Tongue (tissue), 2 donors: Measurements from ENCODE around the gene KLF9. TPM values are rescaled to one million over a fixed set of nuclear protein-coding genes. Genes with fewer than 3 reads are reported as not detected.

ENCODE experiments used
- DNase-seq: peaks from one replicate; pipeline ENCODE4 v3.0.0-alpha.2; 2015
- total RNA-seq: library from RNA; depleted of rRNA; stranded (reverse); fragments of >200 nt; gene quantifications from one replicate; pipeline ENCODE4 v1.2.3, GENCODE V29; 2014

KLF9 gene
- 48.3 TPM for total RNA-seq

DNA sequence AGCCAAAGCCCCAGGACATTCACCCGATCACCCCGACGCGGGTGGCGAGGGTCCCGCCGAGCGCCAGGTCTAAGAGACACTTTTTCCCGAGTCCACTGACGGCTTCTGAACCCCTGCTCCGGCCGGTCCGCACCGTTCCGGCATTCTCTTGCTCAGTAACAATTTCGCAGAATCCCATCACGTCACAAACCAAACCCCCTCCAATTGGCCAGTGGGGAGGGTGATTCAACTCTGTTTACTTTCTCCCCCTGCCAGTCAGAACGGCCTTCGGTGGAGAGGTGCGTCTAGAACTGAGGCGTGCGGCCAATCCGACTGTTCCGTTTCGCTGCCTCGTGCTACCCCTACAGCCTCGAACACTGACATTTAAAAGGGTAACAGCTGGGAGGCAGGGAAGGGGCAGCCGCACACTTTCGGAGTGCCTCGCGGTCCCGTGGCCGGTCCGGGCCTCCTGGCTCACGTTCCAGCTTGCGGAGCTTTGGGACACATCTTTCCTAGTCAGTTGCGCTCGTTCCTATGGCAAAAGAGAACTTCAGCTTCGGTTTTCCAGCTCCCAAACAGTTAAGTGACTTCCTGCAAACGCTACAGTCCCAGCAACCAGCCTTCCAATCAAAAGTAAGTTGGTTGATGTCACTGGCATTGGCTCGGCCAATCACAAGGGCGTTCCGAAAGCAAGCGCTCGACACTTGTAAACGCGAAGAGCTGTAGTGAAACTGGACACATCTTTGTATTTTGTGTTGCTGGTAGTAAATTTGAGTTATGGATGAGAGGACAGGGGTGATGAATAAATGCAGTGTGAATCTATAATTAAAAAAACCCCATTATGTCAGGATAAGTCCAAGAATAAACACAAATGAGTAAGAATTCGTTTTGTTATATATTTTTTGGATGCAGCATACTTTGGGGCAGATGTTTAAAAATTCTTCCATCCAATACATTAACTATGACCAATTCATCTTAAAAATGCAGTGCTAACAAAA lies at the start of gene KLF9:
KLF9 (minus strand) TSS at position 859 of the 977 bp plus-strand sequence. CDS start 1,294 bp downstream, outside the sequence.
- DNase-seq, result peak; percentile 97

DNA sequence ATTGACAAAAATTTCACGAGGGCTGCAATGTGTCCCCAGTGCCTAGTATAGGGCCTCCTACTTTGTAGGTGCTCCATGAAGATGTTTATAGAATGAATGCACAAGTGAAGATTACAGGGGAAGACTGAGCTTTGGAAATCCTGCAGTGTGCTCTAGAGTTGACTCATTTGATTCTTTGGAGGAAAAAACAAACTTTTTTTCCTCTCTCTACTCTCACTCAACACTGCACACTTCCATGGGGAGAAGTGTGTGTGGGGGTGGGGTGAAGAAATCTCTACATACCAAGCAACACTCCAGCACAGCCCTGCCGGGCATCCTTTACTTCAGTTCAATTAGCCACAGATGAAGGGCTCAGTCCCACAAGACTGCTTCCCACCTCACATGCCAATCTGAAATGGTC lies 49.4 kb upstream of the KLF9 start:
- no peak for DNase-seq

GRCh38 chr9:70462300-70462699 lies 47.8 kb upstream of the KLF9 start:
- no peak for DNase-seq

DNA sequence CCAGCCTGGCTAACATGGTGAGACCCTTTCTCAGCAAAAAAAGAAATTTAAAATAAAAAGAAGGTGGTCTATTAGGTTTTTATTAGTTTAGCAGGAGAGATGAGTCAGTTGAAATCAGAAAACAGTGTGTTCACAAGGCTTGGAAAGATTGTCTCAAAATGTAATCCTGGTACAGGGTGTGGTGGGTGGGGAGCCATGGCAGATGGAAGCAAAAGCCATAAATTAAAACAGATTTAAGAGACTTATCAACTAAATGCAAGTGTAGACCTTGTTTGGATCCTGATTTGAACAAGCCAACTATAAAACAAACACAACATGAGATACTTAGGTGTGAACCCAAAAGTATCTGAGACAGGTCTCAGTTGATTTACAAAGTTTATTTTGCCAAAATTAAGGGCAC lies 42.8 kb upstream of the KLF9 start:
- no peak for DNase-seq

- DNase-seq, result no peak
Measured at GRCh38 chr9:70455993-70456704, 41.7 kb upstream of the KLF9 start.

DNA sequence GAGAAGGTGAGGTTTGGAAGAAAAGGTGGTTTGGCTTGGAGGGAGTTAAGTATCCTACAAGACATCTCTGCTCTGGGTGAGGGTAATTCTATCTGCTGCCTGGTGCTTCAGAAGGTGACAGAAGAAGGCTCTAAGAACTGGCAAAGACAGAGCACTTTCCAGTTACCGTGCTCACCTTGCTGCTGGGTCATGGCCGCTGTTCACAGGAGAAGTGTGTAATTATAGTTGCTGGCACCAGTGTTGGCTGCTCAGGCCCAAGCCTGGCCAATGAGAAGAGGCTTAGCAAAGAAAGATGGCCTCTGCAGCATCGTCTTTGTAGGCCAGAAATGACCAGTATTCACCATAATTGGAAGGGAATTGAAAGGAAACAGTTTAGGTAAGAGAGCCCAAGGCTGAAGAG lies 37.9 kb upstream of the KLF9 start:
- DNase-seq, result no peak

GRCh38 chr9:70451765-70452164 lies 37.3 kb upstream of the KLF9 start:
- no peak for DNase-seq

DNA sequence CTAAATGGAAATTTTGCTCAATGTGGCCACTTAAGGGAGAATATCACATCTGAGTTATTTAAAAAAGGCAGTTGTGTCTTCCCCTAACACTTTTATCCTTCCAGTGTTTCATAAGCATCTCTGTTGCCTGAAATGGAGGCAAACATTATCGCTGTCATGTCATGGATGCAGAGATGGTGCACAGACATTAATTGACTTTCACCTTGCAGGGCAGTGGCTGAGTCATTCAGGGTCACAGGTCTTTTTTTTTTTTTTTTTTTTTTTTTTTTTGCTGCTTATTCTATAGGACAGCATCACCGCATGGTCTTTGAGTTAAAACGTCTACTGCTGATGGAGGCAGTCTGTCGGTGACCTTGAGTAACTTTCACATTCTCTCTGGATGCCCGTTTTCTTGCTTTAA lies 36.3 kb upstream of the KLF9 start:
- no peak for DNase-seq

DNA sequence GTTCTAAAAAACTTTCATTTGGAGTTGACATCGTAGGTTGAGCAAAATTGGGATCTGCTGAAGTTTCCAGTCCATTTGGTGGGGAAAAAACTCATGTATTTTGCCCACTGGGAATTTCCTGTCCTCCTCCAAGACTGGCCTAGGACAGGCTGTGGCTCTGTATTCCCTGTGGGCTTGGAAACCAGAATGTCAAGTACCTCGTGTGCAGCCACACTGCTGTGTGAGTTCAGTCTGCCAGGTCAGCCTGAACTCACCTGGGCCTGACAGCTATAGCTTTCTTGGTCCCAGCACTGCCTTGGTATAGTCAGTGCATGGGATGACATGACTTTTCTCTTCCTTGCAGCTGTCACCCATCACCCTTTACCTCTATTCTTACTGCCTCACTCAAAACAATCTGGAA lies 35.0 kb upstream of the KLF9 start:
- DNase-seq, result no peak

- no peak for DNase-seq
Measured at GRCh38 chr9:70448919-70449318, 34.5 kb upstream of the KLF9 start.

DNA sequence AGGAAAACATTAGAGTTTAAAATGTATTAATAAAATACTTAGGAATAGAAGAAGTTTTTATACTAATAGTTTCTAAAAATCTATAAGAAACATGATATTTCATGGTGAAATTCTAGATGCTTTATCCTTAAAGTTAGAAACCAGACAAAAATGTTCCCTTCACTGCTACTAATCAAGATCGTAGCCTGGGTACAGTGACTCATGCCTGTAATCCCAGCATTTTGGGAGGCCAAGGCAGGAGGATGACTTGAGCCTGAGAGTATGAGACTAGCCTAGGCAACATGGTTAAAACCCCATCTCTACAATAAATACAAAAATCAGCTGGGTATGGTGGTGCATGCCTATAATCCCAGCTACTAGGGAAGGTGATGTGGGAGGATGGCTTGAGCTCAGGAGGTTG lies 30.4 kb upstream of the KLF9 start:
- DNase-seq, result no peak

GRCh38 chr9:70442328-70442848 lies 27.9 kb upstream of the KLF9 start:
- no peak for DNase-seq

- no peak for DNase-seq
Measured at GRCh38 chr9:70441622-70442021, 27.2 kb upstream of the KLF9 start.

GRCh38 chr9:70439991-70440706 lies 25.7 kb upstream of the KLF9 start:
- no peak for DNase-seq

DNA sequence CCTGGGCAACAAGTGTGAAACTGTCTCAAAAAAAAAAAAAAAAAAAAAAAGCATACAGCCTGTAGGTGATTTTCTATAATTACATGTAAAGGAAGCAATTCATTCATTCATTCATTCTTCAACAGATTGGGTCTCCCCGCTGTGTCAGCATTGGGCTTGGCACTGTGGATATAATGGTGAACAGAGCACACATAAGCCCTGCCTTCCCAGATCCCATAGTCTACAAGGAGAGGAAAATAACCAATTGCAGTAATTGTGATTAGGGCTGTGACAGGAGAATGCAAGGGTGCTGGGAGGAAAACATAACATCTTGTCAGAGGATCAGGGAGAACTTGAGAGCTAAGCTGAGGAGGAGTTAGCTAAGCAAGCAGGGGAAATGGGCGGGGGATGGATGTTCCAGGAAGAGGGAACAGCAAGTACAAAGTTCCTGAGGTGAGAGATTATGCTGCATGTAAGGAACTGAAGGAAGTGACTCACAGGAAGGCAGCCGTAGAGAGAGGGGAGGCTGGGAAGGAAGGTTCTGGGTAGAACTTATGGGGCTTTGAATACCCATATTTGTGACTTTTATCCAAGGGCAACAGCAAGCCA lies 24.0 kb upstream of the KLF9 start:
- no peak for DNase-seq

GRCh38 chr9:70435948-70436347 lies 21.5 kb upstream of the KLF9 start:
- DNase-seq, result peak; percentile 64

- no peak for DNase-seq
Measured at GRCh38 chr9:70429899-70430298, 15.4 kb upstream of the KLF9 start.

DNA sequence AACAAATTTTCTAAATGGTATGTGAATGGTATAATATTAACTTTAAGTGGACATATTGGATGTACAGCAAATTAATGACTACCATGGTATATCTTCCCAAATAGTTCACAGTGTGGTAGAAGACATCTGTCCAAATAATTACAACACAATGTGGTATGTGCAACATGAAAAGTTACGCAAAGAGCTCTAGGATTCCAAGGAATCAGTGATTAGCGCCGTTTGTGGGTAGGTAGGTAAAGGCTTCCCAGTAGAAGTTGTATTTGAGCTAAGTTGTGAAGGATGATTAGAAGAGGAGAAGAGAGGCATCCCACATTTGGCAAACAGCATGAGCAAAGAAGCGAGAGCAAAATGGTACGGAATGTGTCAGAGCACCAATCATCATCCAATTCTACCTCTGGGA lies 14.3 kb upstream of the KLF9 start:
- no peak for DNase-seq

- DNase-seq, result no peak
Measured at GRCh38 chr9:70427161-70427945, 12.9 kb upstream of the KLF9 start.

DNA sequence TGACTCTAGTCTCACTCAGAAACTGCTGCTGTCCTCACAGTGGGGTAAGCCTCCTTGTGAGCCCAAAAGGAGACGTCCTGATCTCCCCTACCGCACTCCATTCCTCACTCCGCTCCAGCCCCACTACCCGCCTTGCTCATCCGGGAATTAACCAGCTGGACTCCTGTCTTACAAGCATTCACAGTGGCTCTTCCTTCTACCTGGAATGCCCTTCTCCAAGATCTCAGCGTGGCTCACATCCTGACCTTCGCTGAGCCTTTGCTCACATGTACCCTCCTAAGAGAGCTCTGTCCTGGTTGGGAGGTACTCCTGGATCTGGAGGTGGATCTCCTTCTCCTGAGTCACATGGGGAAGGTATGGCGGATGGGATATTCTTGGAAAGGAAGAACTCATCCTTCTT lies 10.7 kb upstream of the KLF9 start:
- no peak for DNase-seq

DNA sequence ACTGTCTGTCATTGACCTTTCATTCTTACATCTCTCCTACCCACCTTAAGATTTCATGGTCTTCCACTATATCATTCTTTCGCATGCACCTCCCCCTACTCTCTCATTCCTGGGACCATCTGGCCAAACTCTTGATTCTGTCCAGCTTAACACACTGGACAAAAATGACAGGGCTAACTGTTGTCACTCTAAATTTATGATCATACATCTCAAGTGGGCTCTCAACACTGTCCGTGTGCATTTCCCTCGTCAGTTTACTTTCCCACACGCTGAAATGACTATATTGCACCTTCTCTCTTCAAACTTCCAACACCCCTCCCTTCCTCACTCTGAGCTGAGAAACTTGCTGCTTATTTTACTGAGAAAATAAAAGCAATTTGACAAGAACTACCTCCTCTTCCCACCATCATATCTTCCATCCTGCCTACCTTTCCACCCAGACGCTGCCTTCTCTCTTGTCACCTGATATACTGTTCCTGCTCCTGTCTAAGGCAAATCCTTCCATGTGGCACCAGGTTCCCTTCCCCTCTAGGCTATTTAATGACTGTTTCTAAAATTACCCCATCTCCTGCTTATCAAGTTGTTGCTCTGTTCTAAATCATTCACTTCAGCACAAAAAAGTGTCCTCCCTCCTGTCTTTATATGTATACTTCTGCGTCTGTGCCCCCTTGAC lies 8.1 kb upstream of the KLF9 start:
- no peak for DNase-seq
